ENCODE measurements around the gene PLEKHN1.

Gene PLEKHN1

DNA sequence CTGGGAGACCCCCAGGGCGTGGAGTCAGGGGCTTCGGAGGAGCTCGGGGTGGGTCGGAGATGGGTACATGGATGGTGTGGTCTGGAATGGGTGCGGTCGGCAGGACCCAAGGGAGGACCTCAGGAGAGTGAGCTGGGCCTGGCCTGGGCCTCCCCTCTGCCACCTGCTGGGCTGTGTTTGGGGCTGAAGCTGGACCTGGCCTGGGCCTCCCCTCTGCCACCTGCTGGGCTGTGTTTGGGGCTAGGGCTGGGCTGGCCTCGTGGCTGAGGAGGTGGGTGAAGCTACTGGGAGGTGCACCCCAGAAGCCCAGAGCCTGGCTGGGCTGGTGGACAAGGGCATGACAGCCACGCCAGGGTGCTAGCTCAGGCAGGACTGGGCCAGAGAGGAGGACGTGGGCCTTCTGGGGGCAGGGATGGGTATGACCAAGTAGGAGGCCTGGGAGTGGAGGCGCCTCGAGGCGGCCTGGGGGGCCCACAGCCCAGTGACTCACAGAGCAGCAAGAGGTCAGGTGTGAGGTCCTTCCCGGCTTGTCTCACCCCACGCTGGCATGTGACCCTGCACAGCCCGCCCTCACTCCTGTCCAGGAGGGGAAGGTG, 28.1 kb upstream of the PLEKHN1 start:
- Histone ChIP-seq H3K4me1 (ENCODE audit: control insufficient read depth, insufficient read depth, low read depth, low read length) (peaks cover 63% of the 10 kb centered on the region), H3K27me3 (ENCODE audit: control insufficient read depth in 1 of 2, insufficient read depth in 1 of 2, low read length in 2 of 2) (peaks cover 39 to 41% of the 10 kb centered on the region in 2 experiments), H3K27ac (ENCODE audit: low read length, poor library complexity, severe bottlenecking) (no peak overlapping the region), H3K4ac (ENCODE audit: low read depth in 1 of 2, low read length in 2 of 2) (no peak overlapping the region), H3K18ac (ENCODE audit: low read depth in 1 of 2, low read length in 2 of 2) (no peak overlapping the region), H2BK120ac (ENCODE audit: low read depth, low read length) (no peak overlapping the region), H2AFZ (ENCODE audit: low read depth, low read length) (no peak overlapping the region), H2BK5ac (ENCODE audit: low read depth, low read length, poor library complexity, severe bottlenecking) (no peak overlapping the region), H3K9ac (ENCODE audit: low read length) (no peak overlapping the region), H3K23ac (ENCODE audit: low read length in 2 of 2) (no peak overlapping the region), H4K91ac (ENCODE audit: low read length) (no peak overlapping the region), H3K36me3 (ENCODE audit: control insufficient read depth in 1 of 2, insufficient read depth in 2 of 2, low read depth in 1 of 2, low read length in 2 of 2) (no peaks in the 10 kb centered on the region), H2AK5ac (ENCODE audit: low read length, severe bottlenecking) (no peak overlapping the region), H3K4me3 (ENCODE audit: insufficient read depth in 1 of 2, low read depth in 1 of 2, low read length in 2 of 2) (no peak overlapping the region), H3K14ac (ENCODE audit: low read length in 2 of 2) (no peak overlapping the region), H2BK15ac (ENCODE audit: low read depth, poor library complexity, severe bottlenecking) (no peak overlapping the region), H3K4me2 (ENCODE audit: low read length, poor library complexity, severe bottlenecking) (no peak overlapping the region), H2BK12ac (ENCODE audit: low read length in 2 of 2) (peak overlapping the region in 1 of 2 experiments; percentile 8), H3K9me3 (ENCODE audit: control insufficient read depth, low read length) (no peaks in the 10 kb centered on the region), H4K8ac (ENCODE audit: low read length) (no peak overlapping the region), H3K79me1 (replicated peaks; ENCODE audit: low read length, poor library complexity, severe bottlenecking) (no peaks in the 10 kb centered on the region)
- WGBS, result 67% methylated on average over 15 of the region's 15 CpGs
- DNase-seq, result peak; percentile 48

DNA sequence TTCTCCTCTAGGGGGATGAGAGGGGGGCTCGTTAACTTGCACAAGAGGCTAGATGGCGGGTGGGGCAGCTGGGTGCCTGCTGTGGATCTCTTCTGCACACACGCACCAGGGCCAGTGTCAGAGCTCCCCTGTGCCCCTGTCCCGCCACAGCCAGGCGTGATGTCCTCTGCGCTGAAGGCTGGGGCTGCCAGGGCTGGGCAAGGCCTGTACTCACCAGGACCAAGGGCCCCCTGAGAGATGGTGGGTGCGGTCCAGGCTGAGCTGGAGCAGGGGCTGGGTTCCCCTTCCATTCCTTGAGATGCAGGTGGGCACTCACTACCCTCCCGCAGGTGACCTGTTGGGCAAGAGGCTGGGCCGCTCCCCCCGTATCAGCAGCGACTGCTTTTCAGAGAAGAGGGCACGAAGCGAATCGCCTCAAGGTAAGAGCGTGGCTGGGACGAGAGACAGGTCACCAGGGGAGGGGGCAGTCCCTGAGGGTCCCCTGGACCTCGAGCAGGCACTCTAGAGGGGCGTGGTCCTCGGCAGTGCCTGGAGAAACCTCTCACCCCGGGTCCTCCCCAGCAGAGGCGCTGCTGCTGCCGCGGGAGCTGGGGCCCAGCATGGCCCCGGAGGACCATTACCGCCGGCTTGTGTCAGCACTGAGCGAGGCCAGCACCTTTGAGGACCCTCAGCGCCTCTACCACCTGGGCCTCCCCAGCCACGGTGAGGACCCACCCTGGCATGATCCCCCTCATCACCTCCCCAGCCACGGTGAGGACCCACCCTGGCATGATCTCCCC, 27.4 kb upstream of the PLEKHN1 start:
- Histone ChIP-seq H3K4me3 (ENCODE audit: insufficient read depth in 1 of 2, low read depth in 1 of 2, low read length in 2 of 2) (no peak overlapping the region), H3K79me1 (replicated peaks; ENCODE audit: low read length, poor library complexity, severe bottlenecking) (no peaks in the 10 kb centered on the region), H3K23ac (ENCODE audit: low read length in 2 of 2) (no peak overlapping the region), H2BK12ac (ENCODE audit: low read length in 2 of 2) (peak overlapping the region in 1 of 2 experiments; percentile 69), H4K91ac (ENCODE audit: low read length) (peak overlapping the region; percentile 9), H4K8ac (ENCODE audit: low read length) (no peak overlapping the region), H3K4ac (ENCODE audit: low read depth in 1 of 2, low read length in 2 of 2) (peak overlapping the region in 1 of 2 experiments; percentile 40), H3K4me1 (ENCODE audit: control insufficient read depth, insufficient read depth, low read depth, low read length) (peaks cover 70% of the 10 kb centered on the region), H2BK120ac (ENCODE audit: low read depth, low read length) (no peak overlapping the region), H2AFZ (ENCODE audit: low read depth, low read length) (no peak overlapping the region), H2BK5ac (ENCODE audit: low read depth, low read length, poor library complexity, severe bottlenecking) (no peak overlapping the region), H2AK5ac (ENCODE audit: low read length, severe bottlenecking) (no peak overlapping the region), H3K27me3 (ENCODE audit: control insufficient read depth in 1 of 2, insufficient read depth in 1 of 2, low read length in 2 of 2) (peaks cover 33 to 36% of the 10 kb centered on the region in 2 experiments), H3K9me3 (ENCODE audit: control insufficient read depth, low read length) (no peaks in the 10 kb centered on the region), H3K4me2 (ENCODE audit: low read length, poor library complexity, severe bottlenecking) (no peak overlapping the region), H3K18ac (ENCODE audit: low read depth in 1 of 2, low read length in 2 of 2) (peak overlapping the region in 1 of 2 experiments; percentile 58), H3K27ac (ENCODE audit: low read length, poor library complexity, severe bottlenecking) (no peak overlapping the region), H3K14ac (ENCODE audit: low read length in 2 of 2) (no peak overlapping the region), H3K36me3 (ENCODE audit: control insufficient read depth in 1 of 2, insufficient read depth in 2 of 2, low read depth in 1 of 2, low read length in 2 of 2) (peaks cover 0 to 4% of the 10 kb centered on the region in 2 experiments), H3K9ac (ENCODE audit: low read length) (no peak overlapping the region), H2BK15ac (ENCODE audit: low read depth, poor library complexity, severe bottlenecking) (no peak overlapping the region)
- 40% methylated on average over 30 of the region's 30 CpGs for WGBS
- no peak for DNase-seq

DNA sequence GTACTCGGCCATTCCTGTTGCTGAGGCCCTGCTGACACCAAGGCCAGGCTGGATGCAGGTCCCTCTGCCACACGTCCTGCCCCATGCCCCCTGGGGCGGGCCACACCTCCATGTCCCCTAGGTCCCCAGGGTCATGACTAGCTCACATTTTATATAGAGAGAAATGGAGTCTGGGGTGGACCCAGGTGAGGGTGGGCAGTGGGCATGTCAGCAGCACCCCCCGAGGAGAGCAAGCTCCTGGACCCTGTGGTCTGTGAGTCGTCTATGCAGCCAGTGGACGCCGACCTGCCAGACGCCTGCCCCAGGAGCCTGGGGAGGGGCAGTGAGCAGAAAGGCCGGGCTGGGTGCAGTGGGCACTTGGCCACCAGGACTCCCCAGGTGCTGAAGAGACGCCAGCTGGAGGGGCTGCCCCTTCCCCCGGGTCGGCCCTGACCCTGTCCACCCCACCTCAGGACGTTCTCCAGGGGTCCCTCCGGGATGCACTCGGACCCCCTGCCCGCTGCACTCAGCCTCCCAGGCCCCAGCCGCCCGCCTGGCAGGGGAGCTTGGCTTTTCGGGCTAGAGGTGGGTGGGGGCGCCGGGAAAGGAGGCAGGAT, 26.7 kb upstream of the PLEKHN1 start:
- Histone ChIP-seq H3K27ac (ENCODE audit: low read length, poor library complexity, severe bottlenecking) (no peak overlapping the region), H3K23ac (ENCODE audit: low read length in 2 of 2) (no peak overlapping the region), H4K8ac (ENCODE audit: low read length) (no peak overlapping the region), H3K4me1 (ENCODE audit: control insufficient read depth, insufficient read depth, low read depth, low read length) (peaks cover 76% of the 10 kb centered on the region), H2BK120ac (ENCODE audit: low read depth, low read length) (no peak overlapping the region), H3K4ac (ENCODE audit: low read depth in 1 of 2, low read length in 2 of 2) (peak overlapping the region in 1 of 2 experiments; percentile 41), H4K91ac (ENCODE audit: low read length) (peak overlapping the region; percentile 23), H3K27me3 (ENCODE audit: control insufficient read depth in 1 of 2, insufficient read depth in 1 of 2, low read length in 2 of 2) (peaks cover 33 to 36% of the 10 kb centered on the region in 2 experiments), H3K9ac (ENCODE audit: low read length) (no peak overlapping the region), H3K9me3 (ENCODE audit: control insufficient read depth, low read length) (no peaks in the 10 kb centered on the region), H2BK12ac (ENCODE audit: low read length in 2 of 2) (peak overlapping the region in 1 of 2 experiments; percentile 69), H3K4me2 (ENCODE audit: low read length, poor library complexity, severe bottlenecking) (peak overlapping the region; percentile 26), H2AK5ac (ENCODE audit: low read length, severe bottlenecking) (no peak overlapping the region), H2BK5ac (ENCODE audit: low read depth, low read length, poor library complexity, severe bottlenecking) (no peak overlapping the region), H3K4me3 (ENCODE audit: insufficient read depth in 1 of 2, low read depth in 1 of 2, low read length in 2 of 2) (no peak overlapping the region), H3K14ac (ENCODE audit: low read length in 2 of 2) (peak overlapping the region in 1 of 2 experiments; percentile 86), H3K79me1 (replicated peaks; ENCODE audit: low read length, poor library complexity, severe bottlenecking) (no peaks in the 10 kb centered on the region), H2BK15ac (ENCODE audit: low read depth, poor library complexity, severe bottlenecking) (no peak overlapping the region), H2AFZ (ENCODE audit: low read depth, low read length) (no peak overlapping the region), H3K18ac (ENCODE audit: low read depth in 1 of 2, low read length in 2 of 2) (peak overlapping the region; percentile 23 to 91), H3K36me3 (ENCODE audit: control insufficient read depth in 1 of 2, insufficient read depth in 2 of 2, low read depth in 1 of 2, low read length in 2 of 2) (peaks cover 0 to 5% of the 10 kb centered on the region in 2 experiments)
- 31% methylated on average over 9 of the region's 21 CpGs for WGBS
- no peak for DNase-seq
